Testis (tissue), 2 donors: ENCODE results near the gene FAM221B.

ENCODE experiments used
- POLR2A ChIP-seq: fragments of 450-650 bp; IDR thresholded peaks from one replicate; pipeline ENCODE4 v1.6.1; 2017; ENCODE audit warnings: antibody characterized with exemption, mild to moderate bottlenecking, moderate library complexity
- TF ChIP-seq, protein P1 (sequence below), 3 experiments: fragments of 450-650 bp in 2 of 3; fragments of 200-600 bp in 1 of 3; sonication (generic) in 1 of 3; IDR thresholded peaks; one replicate each; pipeline ENCODE4 v1.5.1; 2016 to 2019; ENCODE audit warnings: antibody characterized with exemption in 3 of 3, mild to moderate bottlenecking in 2 of 3, moderate library complexity in 1 of 3

DNA sequence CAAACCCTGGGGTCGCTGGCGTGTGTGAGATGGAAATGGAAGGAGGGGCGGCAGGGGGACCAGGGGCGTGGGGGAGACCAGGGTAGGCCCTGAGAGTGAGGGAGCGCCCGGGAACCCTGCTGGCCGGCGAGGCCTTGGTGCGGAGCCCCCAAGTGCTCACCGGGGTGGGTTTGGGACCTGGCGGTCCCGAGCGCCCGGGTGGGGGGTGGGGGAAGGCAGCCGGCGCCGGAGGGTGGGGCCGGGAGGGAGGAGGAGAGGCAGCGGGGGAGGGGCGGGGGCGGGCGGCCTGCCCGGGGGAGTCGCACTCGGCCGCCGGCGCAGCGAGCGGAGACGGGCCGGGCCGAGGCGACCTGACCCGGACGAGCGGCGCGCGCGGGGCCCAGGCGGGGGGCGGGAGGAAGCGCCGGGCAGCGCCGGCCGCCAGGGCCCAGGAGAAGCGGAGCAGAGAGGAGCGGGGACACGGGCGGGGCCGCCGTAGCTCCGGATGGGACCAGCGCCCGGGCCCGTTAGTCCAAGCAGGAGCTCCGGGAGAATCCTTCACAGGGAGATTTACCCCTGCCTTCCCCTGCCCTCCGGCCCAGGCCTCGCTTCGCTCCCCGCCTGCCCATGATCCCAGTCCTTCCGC, 37.1 kb downstream of the FAM221B start, which contains the start of gene NPR2:
- TF ChIP-seq POLR2A = no peak
- TF ChIP-seq, protein P1, sequence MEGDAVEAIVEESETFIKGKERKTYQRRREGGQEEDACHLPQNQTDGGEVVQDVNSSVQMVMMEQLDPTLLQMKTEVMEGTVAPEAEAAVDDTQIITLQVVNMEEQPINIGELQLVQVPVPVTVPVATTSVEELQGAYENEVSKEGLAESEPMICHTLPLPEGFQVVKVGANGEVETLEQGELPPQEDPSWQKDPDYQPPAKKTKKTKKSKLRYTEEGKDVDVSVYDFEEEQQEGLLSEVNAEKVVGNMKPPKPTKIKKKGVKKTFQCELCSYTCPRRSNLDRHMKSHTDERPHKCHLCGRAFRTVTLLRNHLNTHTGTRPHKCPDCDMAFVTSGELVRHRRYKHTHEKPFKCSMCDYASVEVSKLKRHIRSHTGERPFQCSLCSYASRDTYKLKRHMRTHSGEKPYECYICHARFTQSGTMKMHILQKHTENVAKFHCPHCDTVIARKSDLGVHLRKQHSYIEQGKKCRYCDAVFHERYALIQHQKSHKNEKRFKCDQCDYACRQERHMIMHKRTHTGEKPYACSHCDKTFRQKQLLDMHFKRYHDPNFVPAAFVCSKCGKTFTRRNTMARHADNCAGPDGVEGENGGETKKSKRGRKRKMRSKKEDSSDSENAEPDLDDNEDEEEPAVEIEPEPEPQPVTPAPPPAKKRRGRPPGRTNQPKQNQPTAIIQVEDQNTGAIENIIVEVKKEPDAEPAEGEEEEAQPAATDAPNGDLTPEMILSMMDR (IDR thresholded peaks at IDR 0.05) = no peak
